ENCODE data around the gene UBE2Q2. TPM values are rescaled to one million over a fixed set of nuclear protein-coding genes. Genes with fewer than 3 reads are reported as not detected.
A peak's percentile ranks its signal among the peaks of the same experiment; 100 is the strongest.

The UBE2Q2 gene
- polyA plus RNA-seq, 1 donor (not counting 4 experiments of a cell fraction or from before 2014, with no cell fraction given), result 33.9 TPM

- peaks cover 2 to 28% of the 10 kb centered on the region in 2 experiments for H3K36me3 ChIP-seq (ENCODE audit: control insufficient read depth in 2 of 2, extremely low read depth in 1 of 2, insufficient read depth in 2 of 2, low read length in 2 of 2)
- peak overlapping the region; percentile 16 for H3K27ac ChIP-seq (ENCODE audit: control insufficient read depth, insufficient read depth, low read length)
- no peak overlapping the region for H3K9ac ChIP-seq (ENCODE audit: control insufficient read depth, extremely low read depth, insufficient read depth, low read length)
- no peaks in the 10 kb centered on the region for H3K27me3 ChIP-seq (ENCODE audit: control insufficient read depth, extremely low read depth, insufficient read depth, low read length)
- H3K4me2 ChIP-seq (ENCODE audit: control insufficient read depth, extremely low read depth, insufficient read depth, low read depth, low read length), result peak overlapping the region; percentile 4
- dilution Hi-C loops (cut with MboI; ENCODE audit: extremely low pct_ligation_motif_present, low sequenced_read_pairs), result no loop called here
- DNase-seq (ENCODE audit: low read depth, low spot score), result no peak
- H3K9me1 ChIP-seq (ENCODE audit: control insufficient read depth, extremely low read depth, insufficient read depth, low read length), result peaks cover 15% of the 10 kb centered on the region
- H3K9me3 ChIP-seq (ENCODE audit: control insufficient read depth, low read depth, low read length), result no peaks in the 10 kb centered on the region
- peak; percentile 84 for FAIRE-seq
- no peak overlapping the region for H3K4me3 ChIP-seq (ENCODE audit: control insufficient read depth in 2 of 3, extremely low read depth in 1 of 3, insufficient read depth in 2 of 3, low read depth in 1 of 3, low read length in 3 of 3)
- H3K4me1 ChIP-seq (ENCODE audit: control insufficient read depth, extremely low read depth, insufficient read depth, low read length), result peaks cover 28% of the 10 kb centered on the region
- no peak for TF ChIP-seq EZH2 (IDR thresholded peaks at IDR 0.05; ENCODE audit: low read length)
- TF ChIP-seq, protein P1, sequence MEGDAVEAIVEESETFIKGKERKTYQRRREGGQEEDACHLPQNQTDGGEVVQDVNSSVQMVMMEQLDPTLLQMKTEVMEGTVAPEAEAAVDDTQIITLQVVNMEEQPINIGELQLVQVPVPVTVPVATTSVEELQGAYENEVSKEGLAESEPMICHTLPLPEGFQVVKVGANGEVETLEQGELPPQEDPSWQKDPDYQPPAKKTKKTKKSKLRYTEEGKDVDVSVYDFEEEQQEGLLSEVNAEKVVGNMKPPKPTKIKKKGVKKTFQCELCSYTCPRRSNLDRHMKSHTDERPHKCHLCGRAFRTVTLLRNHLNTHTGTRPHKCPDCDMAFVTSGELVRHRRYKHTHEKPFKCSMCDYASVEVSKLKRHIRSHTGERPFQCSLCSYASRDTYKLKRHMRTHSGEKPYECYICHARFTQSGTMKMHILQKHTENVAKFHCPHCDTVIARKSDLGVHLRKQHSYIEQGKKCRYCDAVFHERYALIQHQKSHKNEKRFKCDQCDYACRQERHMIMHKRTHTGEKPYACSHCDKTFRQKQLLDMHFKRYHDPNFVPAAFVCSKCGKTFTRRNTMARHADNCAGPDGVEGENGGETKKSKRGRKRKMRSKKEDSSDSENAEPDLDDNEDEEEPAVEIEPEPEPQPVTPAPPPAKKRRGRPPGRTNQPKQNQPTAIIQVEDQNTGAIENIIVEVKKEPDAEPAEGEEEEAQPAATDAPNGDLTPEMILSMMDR (optimal IDR thresholded peaks at IDR 0.05 in 1 of 3, IDR thresholded peaks at IDR 0.05 in 1 of 3, conservative IDR thresholded peaks at IDR 0.05 in 1 of 3; ENCODE audit: extremely low read depth in 1 of 3, insufficient read depth in 2 of 3, low read length in 3 of 3), result no peak
- peaks cover 71% of the 10 kb centered on the region for H3K79me2 ChIP-seq (ENCODE audit: control insufficient read depth, insufficient read depth, low read length)
- peaks cover 7% of the 10 kb centered on the region for H4K20me1 ChIP-seq (ENCODE audit: control insufficient read depth, extremely low read depth, insufficient read depth, low read length)
- H2AFZ ChIP-seq (ENCODE audit: control insufficient read depth, low read length), result no peak overlapping the region
Observed at GRCh38 chr15:75924576-75924975, 81.3 kb downstream of the UBE2Q2 start.

- Histone ChIP-seq H4K20me1 (ENCODE audit: control insufficient read depth, extremely low read depth, insufficient read depth, low read length) (peaks cover 7% of the 10 kb centered on the region), H3K36me3 (ENCODE audit: control insufficient read depth in 2 of 2, extremely low read depth in 1 of 2, insufficient read depth in 2 of 2, low read length in 2 of 2) (peaks cover 0 to 33% of the 10 kb centered on the region in 2 experiments)
- FAIRE-seq, result no peak
Observed at GRCh38 chr15:75925440-75925839, 82.2 kb downstream of the UBE2Q2 start.

More at GRCh38 chr15:75925440-75925839, 82.2 kb downstream of the UBE2Q2 start:
- Histone ChIP-seq H3K9ac (ENCODE audit: control insufficient read depth, extremely low read depth, insufficient read depth, low read length) (no peak overlapping the region), H3K4me1 (ENCODE audit: control insufficient read depth, extremely low read depth, insufficient read depth, low read length) (peaks cover 28% of the 10 kb centered on the region), H3K4me2 (ENCODE audit: control insufficient read depth, extremely low read depth, insufficient read depth, low read depth, low read length) (no peak overlapping the region), H3K9me3 (ENCODE audit: control insufficient read depth, low read depth, low read length) (no peaks in the 10 kb centered on the region), H3K79me2 (ENCODE audit: control insufficient read depth, insufficient read depth, low read length) (peaks cover 66% of the 10 kb centered on the region), H2AFZ (ENCODE audit: control insufficient read depth, low read length) (no peak overlapping the region), H3K9me1 (ENCODE audit: control insufficient read depth, extremely low read depth, insufficient read depth, low read length) (peaks cover 15% of the 10 kb centered on the region), H3K4me3 (ENCODE audit: control insufficient read depth in 2 of 3, extremely low read depth in 1 of 3, insufficient read depth in 2 of 3, low read depth in 1 of 3, low read length in 3 of 3) (no peak overlapping the region), H3K27me3 (ENCODE audit: control insufficient read depth, extremely low read depth, insufficient read depth, low read length) (no peaks in the 10 kb centered on the region), H3K27ac (ENCODE audit: control insufficient read depth, insufficient read depth, low read length) (no peak overlapping the region)
- no peak for DNase-seq (ENCODE audit: low read depth, low spot score)
- TF ChIP-seq, protein P1 (optimal IDR thresholded peaks at IDR 0.05 in 1 of 3, IDR thresholded peaks at IDR 0.05 in 1 of 3, conservative IDR thresholded peaks at IDR 0.05 in 1 of 3; ENCODE audit: extremely low read depth in 1 of 3, insufficient read depth in 2 of 3, low read length in 3 of 3), result no peak
- no peak for TF ChIP-seq EZH2 (IDR thresholded peaks at IDR 0.05; ENCODE audit: low read length)
- dilution Hi-C loops (cut with MboI; ENCODE audit: extremely low pct_ligation_motif_present, low sequenced_read_pairs), result no loop called here

All from keratinocyte (primary cell).